ENCODE data around the gene TBX4.

Gene TBX4

DNA sequence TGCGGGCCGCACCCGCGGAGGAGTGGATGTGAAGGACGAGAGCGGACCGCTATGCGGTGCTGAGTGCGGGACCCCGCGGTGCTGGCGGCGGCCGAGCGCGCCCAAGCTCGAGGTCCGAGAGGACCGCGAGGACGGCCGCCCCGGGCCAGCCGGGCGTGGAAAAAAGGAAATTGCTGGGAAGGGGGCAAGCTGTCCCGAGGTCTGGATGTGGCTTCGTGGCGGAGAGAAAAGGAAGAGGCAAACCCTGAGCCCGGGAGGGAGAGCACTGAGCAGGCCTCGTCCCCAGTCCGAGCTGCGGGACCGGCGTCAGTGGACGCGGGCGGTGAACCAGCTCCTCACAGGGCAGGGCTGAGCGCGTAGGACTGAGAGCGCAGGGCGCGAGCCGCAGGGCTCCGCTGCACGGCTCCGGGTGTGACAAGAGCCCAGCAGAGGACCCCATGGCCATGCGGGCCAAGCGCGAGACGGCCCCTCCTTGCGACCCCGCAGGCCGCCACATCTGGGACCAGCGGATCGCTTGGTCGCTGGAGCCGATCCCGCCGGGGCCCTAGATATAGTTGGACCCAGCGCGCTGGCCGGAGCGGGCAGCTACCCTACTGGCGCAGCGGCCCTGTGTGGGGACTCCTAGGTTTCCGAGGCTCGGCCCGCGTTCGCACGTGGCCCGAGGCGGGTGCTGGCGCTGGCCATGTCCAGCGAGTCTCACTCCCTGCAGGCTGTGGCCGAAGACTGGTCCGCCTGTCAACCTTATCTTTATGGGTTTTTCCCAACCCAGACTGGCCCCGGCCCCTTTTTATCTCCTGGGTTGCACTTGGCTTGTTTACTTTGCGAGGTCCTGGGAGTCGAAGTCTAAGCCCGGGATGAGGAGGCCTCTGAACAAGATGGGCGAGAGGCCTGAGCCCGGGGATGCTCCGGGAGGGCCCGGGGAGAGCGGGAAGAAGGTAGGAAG, 2.4 kb downstream of the TBX4 start:
- DNase-seq (ENCODE audit: low read depth), result no peak

GRCh38 chr17:61455324-61456060, 3.3 kb downstream of the TBX4 start:
- DNase-seq (ENCODE audit: low read depth), result no peak

GRCh38 chr17:61456061-61456681, 3.9 kb downstream of the TBX4 start:
- no peak for DNase-seq (ENCODE audit: low read depth)

DNA sequence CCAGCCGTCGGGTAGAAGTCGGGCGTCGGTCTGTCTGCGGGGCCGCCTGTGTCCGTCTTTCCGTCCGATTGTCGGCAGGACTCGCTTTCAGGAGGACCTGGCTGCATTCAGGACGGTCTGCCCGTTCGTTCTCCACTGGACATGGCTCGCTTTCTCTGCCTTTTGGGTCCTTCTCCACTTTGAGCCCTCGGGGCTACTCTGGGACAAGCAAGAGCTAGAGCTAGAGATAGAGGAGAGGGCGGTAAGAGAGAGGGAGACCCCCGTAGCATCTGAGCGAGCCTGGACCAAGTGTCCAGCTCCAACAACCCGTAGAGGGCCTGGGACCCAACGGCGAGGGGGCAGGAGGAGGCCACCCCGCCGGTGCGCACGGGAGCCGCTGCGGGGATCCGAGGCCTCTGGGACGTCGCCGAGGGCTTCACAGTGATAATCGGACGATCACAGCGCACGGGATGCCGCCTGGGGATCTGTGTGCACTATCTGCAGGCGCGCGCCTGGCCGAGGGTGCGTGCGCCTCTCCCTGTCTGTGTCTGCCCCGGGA, 4.5 kb downstream of the TBX4 start:
- no peak for DNase-seq (ENCODE audit: low read depth)

DNA sequence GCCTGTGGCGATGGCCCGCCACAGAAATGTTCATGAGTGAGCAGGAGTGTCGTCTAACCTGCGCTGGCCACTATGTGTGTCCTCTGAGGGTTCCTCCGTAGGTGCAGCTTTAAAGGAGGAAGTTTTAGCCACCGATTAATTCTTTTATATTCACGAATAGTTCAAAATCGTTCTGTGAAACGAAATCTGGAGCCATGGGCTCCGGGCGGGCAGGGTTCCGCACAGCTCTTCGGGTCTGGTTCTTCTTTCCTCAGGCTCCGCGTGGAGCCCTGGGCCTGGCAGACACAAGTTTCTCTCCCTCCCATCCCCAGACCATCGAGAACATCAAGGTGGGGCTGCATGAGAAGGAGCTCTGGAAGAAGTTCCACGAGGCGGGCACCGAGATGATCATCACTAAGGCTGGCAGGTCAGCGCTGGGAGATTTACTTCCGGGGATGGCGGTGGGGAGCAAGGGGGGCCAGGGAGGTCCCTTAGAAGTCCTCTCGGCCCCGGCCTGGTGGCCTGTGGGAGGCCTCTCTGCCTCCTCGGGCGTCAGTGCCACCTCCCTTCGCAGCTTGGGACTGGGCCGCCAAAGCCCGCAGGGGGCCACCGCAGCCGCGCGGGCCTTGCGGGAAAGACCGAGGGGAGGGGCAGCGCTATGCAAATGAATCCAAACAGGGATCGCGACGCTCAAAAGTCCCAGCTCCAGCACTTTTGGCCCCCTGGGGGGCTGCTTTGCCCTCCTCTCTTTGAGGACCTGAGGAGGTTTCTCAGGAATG, 5.2 kb downstream of the TBX4 start:
- DNase-seq (ENCODE audit: low read depth), result no peak

- DNase-seq (ENCODE audit: low read depth), result no peak
These were observed 5.8 kb downstream of the TBX4 start for GRCh38 chr17:61458000-61458399.

- no peak for DNase-seq (ENCODE audit: low read depth)
These were observed 6.4 kb downstream of the TBX4 start for GRCh38 chr17:61458421-61459141.

GRCh38 chr17:61459142-61459809, 7.1 kb downstream of the TBX4 start:
- DNase-seq (ENCODE audit: low read depth), result no peak

DNA sequence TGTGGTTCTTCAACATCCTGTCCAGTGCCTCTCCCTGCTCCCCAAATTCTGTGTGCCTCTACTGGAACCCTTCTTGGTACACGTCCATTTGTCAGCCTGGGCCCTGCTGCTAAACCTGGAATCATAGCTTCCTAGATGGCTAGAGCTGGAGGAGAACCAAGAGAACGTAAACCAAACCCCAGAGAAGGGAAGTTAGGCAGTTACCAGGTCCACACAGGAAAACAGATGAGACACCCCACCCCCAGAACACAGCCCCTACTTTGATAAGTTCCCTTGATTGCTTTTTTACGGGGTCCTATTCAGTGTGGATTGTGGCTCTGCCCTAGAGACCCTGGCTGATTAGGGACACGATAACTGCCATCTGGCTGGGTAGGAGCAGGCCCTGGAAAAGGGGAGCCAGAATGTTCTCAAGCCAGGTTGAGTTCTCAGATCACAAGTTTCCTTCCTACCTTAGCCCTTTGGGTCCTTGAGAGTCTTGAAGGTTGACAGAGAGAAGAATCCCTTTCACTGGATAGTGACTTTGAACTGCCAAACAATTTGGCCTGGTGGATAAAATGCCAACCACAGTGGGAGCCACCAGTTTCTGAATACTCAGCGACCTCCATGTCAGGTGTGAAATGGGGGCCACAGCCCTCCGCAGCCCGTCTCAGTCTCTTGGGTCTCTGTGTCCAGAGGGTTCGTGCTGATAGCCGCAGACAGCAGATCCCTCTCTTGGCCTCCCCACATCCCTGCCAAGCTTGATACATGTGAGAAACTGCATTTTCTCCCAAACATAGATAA, 7.9 kb downstream of the TBX4 start:
- DNase-seq (ENCODE audit: low read depth), result no peak

GRCh38 chr17:61460796-61461585, 8.8 kb downstream of the TBX4 start:
- DNase-seq (ENCODE audit: low read depth), result no peak

GRCh38 chr17:61461586-61461966, 9.4 kb downstream of the TBX4 start:
- no peak for DNase-seq (ENCODE audit: low read depth)

- no peak for DNase-seq (ENCODE audit: low read depth)
These were observed 9.9 kb downstream of the TBX4 start for GRCh38 chr17:61461967-61462718.

DNA sequence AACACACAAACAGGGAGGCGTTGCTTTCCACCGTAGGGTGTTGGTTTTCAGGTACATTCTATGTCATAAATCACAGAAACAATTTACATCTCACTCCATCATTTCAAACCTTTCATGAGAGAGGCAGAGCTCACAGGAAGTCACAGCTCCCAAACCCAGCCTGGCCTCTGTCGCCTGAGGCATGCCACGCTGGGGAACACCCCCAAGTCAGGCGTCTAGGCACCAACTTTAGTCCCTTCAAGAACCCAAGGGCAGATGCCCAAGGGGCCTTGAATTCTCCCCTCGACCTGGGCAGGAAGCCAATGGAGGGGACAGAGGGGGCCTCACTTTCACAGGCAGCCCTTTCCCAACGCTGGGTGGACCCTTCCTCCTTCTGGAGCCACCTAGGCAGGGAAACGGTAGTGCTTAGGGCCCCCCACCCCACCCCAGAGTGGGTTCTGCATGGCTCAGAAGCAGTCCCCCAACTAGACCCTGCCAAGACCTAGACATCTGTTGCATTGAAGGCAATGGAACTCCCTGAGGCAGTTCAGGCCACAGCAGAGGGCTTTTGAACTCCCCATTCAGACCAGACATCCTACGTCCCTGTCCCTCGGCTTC, 10.6 kb downstream of the TBX4 start:
- DNase-seq (ENCODE audit: low read depth), result no peak

DNA sequence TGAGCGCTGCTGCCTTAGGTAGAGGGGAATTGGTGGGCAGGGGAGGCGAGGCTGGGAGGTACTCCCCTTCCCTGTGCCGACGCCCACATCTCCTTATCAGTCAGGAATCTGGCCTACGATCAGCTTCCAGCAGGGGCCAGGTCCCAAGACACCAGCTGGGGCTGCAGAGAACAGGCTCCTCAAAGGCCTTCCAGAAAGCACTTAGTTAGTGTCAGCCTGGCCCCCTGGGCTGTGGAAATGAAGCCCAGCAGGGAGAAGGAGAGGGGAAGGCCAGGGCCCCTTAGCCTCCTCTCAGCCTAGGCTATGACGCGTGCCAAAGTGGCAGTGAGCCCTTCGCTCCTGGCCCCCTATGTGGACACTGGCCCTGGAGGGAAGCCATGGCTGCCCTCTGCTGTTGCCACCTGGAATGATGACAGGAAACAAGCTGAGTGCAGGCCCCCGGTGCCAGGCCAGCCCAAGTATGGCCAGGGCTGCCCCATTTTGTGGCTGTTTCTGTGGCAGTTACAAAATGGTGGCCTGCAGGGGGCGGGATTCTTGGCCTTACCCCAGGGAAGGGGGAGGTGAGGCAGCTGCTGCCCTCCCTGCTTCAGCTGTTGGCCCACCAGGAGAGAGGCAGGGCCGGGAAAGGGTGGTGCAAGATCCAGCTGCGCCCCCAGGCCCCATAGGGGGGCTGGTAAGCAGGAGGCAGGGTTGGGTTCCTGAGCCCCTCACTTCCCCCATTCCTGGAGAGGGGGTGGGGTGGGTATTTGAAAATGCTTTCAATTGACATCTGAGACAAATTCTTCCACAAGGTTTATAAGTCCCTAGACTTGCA, 11.3 kb downstream of the TBX4 start:
- DNase-seq (ENCODE audit: low read depth), result no peak

GRCh38 chr17:61464130-61464842, 12.1 kb downstream of the TBX4 start:
- DNase-seq (ENCODE audit: low read depth), result no peak

DNA sequence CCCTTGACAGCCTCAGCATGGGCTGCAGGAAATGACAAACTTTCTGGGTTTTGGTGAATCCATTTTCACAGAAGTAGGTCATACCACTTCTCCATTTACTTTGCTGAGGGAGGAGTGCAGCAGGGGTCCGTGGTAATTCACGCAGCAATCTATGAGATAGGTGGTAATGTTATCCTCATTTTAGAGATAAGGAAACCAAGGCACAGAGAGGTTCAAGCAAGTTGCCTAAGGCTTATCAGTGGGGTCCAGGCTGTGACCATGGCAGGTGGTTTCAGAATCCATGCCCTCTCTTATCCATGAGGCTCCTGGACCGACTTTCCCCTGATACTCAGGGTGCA, 12.6 kb downstream of the TBX4 start:
- no peak for DNase-seq (ENCODE audit: low read depth)
